Naive thymus-derived CD4-positive, alpha-beta T cell (primary cell): Measurements from ENCODE around the gene OLIG3. TPM values are rescaled to one million over a fixed set of nuclear protein-coding genes. Genes with fewer than 3 reads are reported as not detected.

Source experiments
- ATAC-seq: fragments of 150-1000 bp; cut with Tn5 transposase; 2 replicates; pipeline ENCODE4 v1.10.0; 2021; ENCODE audit warnings: mild to moderate bottlenecking, moderate library complexity
- CTCF ChIA-PET: fragments of 350-600 bp; sonication (Branson Sonifier 250); formaldehyde crosslinking; loops from one replicate; lab custom pipeline; 2021; ENCODE audit warnings: antibody characterized with exemption; lab: Charles Lee
- POLR2A ChIA-PET: fragments of 350-600 bp; sonication (Branson Sonifier 250); formaldehyde crosslinking; loops from one replicate; lab custom pipeline; 2021; ENCODE audit warnings: antibody characterized with exemption, inconsistent platforms; lab: Charles Lee
- DNase-seq, 9 donors: peaks; one replicate each; pipeline versions ENCODE4 v3.0.0 to v3.0.0-alpha.2; 2020 to 2022; ENCODE audit warnings: mixed read lengths in 1 of 9
- H3K27ac ChIP-seq: one replicate; pipeline ENCODE4 v1.7.0; 2013; ENCODE audit warnings: mild to moderate bottlenecking, low read depth, low read length, moderate library complexity
- H3K27me3 ChIP-seq, 2 donors: one replicate each; pipeline ENCODE4 v1.7.0; 2013; ENCODE audit warnings: low read length in 2 of 2, mild to moderate bottlenecking in 2 of 2, moderate library complexity in 2 of 2; ENCODE audit not compliant: control insufficient read depth in 2 of 2, insufficient read depth in 2 of 2
- H3K36me3 ChIP-seq, 3 experiments: 1 replicate in 2 of 3; 2 replicates in 1 of 3; pipeline ENCODE4 v1.7.0; 2013; ENCODE audit warnings: low read length in 3 of 3, mild to moderate bottlenecking in 3 of 3, moderate library complexity in 1 of 3; ENCODE audit not compliant: insufficient read depth in 3 of 3, control insufficient read depth in 2 of 3
- H3K4me1 ChIP-seq, 2 donors: one replicate each; pipeline ENCODE4 v1.7.0; 2013; ENCODE audit warnings: low read length in 2 of 2, mild to moderate bottlenecking in 2 of 2, moderate library complexity in 1 of 2; ENCODE audit not compliant: control insufficient read depth in 2 of 2, insufficient read depth in 2 of 2
- H3K4me3 ChIP-seq: 2 replicates; pipeline ENCODE4 v1.7.0; 2013; ENCODE audit warnings: mild to moderate bottlenecking, low read length
- H3K9me3 ChIP-seq, 3 experiments: 1 replicate in 2 of 3; 2 replicates in 1 of 3; pipeline ENCODE4 v1.7.0; 2013; ENCODE audit warnings: low read length in 3 of 3; ENCODE audit not compliant: control insufficient read depth in 2 of 3
- H3K27ac Mint-ChIP-seq, 9 donors: one replicate each; pipeline ENCODE4 v1.8.0; 2020 to 2022; ENCODE audit warnings: mixed read lengths in 9 of 9, mild to moderate bottlenecking in 8 of 9, moderate library complexity in 5 of 9, inconsistent platforms in 2 of 9
- H3K27me3 Mint-ChIP-seq, 5 donors: one replicate each; pipeline ENCODE4 v1.8.0; 2021 to 2022; ENCODE audit warnings: mixed read lengths in 5 of 5, mild to moderate bottlenecking in 1 of 5
- H3K36me3 Mint-ChIP-seq, 5 donors: one replicate each; pipeline ENCODE4 v1.8.0; 2020 to 2022; ENCODE audit warnings: mixed read lengths in 5 of 5, mild to moderate bottlenecking in 3 of 5, inconsistent platforms in 1 of 5
- H3K4me1 Mint-ChIP-seq, 7 donors: one replicate each; pipeline ENCODE4 v1.8.0; 2020 to 2022; ENCODE audit warnings: mixed read lengths in 7 of 7, mild to moderate bottlenecking in 3 of 7, inconsistent platforms in 1 of 7
- H3K4me3 Mint-ChIP-seq, 10 donors: one replicate each; pipeline ENCODE4 v1.8.0; 2020 to 2022; ENCODE audit warnings: mild to moderate bottlenecking in 10 of 10, mixed read lengths in 10 of 10, moderate library complexity in 6 of 10, inconsistent platforms in 2 of 10
- H3K9me3 Mint-ChIP-seq, 11 donors: one replicate each; pipeline ENCODE4 v1.8.0; 2020 to 2022; ENCODE audit warnings: mixed read lengths in 11 of 11, mild to moderate bottlenecking in 4 of 11, inconsistent platforms in 1 of 11, moderate library complexity in 1 of 11
- intact Hi-C, 2 donors: fragments of 100-400 bp; cut with micrococcal nuclease; formaldehyde crosslinking; loops; one replicate each; pipeline ENCODE4 v1.15.1; 2023
- polyA plus RNA-seq, 2 donors: library from polyadenylated mRNA; unstranded; fragments of 300-500 nt; fragmentation: Illumina TruSeq; gene quantifications; one replicate each; pipeline ENCODE4 v1.2.3, GENCODE V29; 2021
- total RNA-seq, 6 experiments: library from RNA in 5 of 6; stranded (reverse) in 5 of 6; gene quantifications; 1 replicate in 5 of 6; 2 replicates in 1 of 6; pipeline ENCODE4 v1.2.3 and lab custom pipeline; 2021 to 2026

The OLIG3 gene
- total and polyA plus RNA-seq, 7 experiments from 2014 or later, result not detected

DNA sequence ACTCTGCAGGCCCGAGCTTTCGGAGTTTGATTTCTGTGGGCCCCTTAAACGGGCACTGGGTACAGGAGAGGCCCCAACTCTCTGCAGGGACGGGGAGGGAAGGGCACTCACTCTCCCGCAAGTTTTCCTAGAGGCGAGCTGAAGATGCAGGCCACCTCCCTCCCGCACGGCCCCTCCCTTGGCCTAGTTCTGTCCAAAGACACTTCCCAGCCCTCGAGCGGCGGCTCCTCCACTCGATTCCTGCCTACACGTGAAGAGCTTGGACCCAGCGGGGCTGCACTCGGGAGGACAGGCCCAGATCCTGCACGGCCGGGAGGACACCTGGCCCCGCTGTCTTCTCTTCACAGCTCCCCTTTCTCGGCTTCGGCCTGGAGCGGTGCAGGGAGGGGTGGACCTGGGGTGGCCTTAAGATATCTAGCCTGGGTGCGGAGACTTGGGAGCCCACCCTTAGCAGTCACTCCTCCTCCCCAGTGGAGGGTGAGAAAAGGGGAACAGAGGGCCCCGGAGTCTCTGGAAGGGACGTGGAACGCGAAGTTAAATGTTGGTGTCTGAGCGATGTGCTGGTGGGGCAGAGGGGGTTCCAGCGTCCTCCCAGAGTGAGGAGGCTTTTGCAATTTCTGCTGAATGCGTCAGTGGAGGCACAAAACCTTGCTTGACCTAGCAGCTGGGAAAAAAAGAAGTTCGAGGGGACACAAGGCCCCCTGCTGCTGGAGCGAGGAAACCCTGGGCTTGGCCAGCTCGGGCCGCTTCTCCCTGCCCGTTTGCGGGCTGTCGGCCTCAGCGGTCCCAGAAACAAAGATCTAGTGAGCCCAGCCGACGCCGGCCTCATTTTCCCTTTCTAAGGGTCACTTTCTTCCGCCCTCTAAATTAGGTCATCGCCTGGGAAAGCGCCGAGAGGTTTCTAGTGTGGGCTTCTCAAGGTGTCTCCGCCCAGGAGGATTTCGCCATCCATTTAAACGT is 4.9 kb downstream of the OLIG3 start:
- ChIA-PET CTCF (interaction anchor here (0.7 to 2.9 kb wide), 4 partner anchors 9 to 1171 kb away, joined by 3 to 9 read pairs (median 3); no protein-coding TSS in a partner anchor), POLR2A (interaction anchor here (0.9 to 1.3 kb wide), 2 partner anchors 21 to 53 kb away, joined by 3 to 5 read pairs; no protein-coding TSS in a partner anchor)
- Mint-ChIP-seq H3K4me3 (peak overlapping the region; percentile 37 to 82 (median 64)), H3K9me3 (peaks cover 0 to 26% (median 6%) of the 10 kb centered on the region in 11 donors), H3K4me1 (peaks cover 5 to 57% (median 33%) of the 10 kb centered on the region in 7 donors), H3K27me3 (peaks cover 82 to 92% (median 88%) of the 10 kb centered on the region in 5 donors), H3K36me3 (peaks cover 0 to 17% (median 3%) of the 10 kb centered on the region in 5 donors), H3K27ac (peak overlapping the region in 1 of 9 donors; percentile 9)
- no peak for ATAC-seq
- peaks cover 57 to 60% of the 10 kb centered on the region in 2 donors for H3K27me3 ChIP-seq
- intact Hi-C loops, result loop anchor here (1.0 to 10.0 kb wide), 4 partner anchors 10 to 215 kb away; no protein-coding TSS in a partner anchor
- H3K9me3 ChIP-seq, result no peaks in the 10 kb centered on the region
- H3K4me1 ChIP-seq, result peaks cover 21 to 39% of the 10 kb centered on the region in 2 donors
- H3K27ac ChIP-seq, result no peak overlapping the region
- no peak for DNase-seq
- H3K4me3 ChIP-seq, result peak overlapping the region; percentile 46
- no peaks in the 10 kb centered on the region for H3K36me3 ChIP-seq

DNA sequence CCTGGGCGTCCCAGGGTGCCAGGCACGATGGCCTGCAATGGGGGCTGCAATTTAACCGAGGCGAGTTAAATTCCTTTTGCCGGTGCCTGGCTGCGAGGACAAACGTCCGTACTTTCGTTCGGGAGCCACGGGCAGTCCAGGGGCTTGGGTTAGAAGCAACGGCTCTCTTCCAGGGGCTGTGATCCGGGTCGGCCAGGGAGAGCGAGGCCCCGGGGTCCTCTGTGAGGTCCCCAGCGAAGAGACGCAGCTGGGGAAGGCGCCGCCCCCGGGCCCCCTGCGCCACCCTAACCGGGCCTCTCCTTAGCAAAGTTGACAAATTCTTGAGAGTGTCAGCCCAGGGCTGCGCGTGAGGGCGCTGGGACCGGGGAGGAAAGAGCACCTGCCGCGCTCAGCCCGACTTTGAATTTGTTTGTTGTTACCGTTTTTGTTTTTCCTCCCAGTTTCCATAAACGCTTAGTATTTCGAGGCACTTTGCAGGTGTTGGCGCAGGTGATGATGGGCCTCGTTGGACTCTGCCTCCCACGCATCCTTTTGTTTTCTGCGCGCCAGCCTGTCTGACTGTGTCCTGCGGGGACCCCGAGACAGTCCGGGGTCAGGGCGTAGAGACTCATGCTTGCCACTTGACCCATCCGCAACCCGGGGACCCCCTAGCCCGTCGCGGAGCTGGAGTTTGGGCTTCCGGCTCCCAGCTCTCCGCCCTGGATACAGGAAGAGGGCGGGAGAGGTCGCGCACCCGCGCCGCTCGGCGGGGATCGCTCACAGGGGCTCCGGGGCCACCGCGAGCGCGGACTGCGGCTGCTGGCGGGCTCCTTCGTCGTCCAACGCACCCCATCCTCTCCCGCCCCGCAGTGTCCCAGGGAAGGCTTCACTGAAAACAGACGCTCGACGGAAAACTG is 5.8 kb downstream of the OLIG3 start:
- no peak overlapping the region for H3K27ac ChIP-seq
- Mint-ChIP-seq H3K27ac (peak overlapping the region in 1 of 9 donors; percentile 14), H3K9me3 (peaks cover 0 to 29% (median 6%) of the 10 kb centered on the region in 11 donors), H3K27me3 (peaks cover 82 to 92% (median 90%) of the 10 kb centered on the region in 5 donors), H3K4me1 (peaks cover 5 to 48% (median 25%) of the 10 kb centered on the region in 7 donors), H3K36me3 (peaks cover 0 to 17% (median 3%) of the 10 kb centered on the region in 5 donors), H3K4me3 (peak overlapping the region; percentile 54 to 82 (median 73))
- ATAC-seq (peak; percentile 69), DNase-seq (peak in 3 of 9 donors; percentile 22 to 30 (median 26))
- H3K36me3 ChIP-seq, result no peaks in the 10 kb centered on the region
- intact Hi-C loops, result loop anchor here in 1 of 2 donors (1.0 to 2.0 kb wide), 3 partner anchors 8 to 84 kb away; no protein-coding TSS in a partner anchor
- H3K4me3 ChIP-seq, result peak overlapping the region; percentile 46
- no peaks in the 10 kb centered on the region for H3K9me3 ChIP-seq
- CTCF ChIA-PET, result interaction anchor here (0.7 to 2.9 kb wide), 3 partner anchors 46 to 1172 kb away, joined by 3 to 9 read pairs (median 3); no protein-coding TSS in a partner anchor
- POLR2A ChIA-PET, result interaction anchor here (0.6 to 1.3 kb wide), 3 partner anchors 21 to 100 kb away, joined by 3 to 5 read pairs (median 3); no protein-coding TSS in a partner anchor
- peaks cover 12 to 30% of the 10 kb centered on the region in 2 donors for H3K4me1 ChIP-seq
- H3K27me3 ChIP-seq, result peaks cover 51 to 52% of the 10 kb centered on the region in 2 donors

DNA sequence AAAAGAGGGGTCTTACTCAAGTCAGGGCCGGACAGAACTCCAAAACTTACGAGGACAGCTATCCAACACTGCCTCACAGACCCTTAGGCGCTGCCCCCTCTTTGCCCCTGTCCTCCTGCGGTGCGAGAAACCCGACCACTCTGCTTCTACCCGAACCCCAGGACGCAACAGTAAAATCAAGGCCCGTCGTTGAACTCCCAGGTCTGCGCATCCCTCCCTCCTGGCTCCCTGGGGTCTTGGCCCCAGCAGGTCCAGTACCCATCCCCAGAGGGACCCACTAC is 6.4 kb downstream of the OLIG3 start:
- Histone ChIP-seq H3K36me3 (no peaks in the 10 kb centered on the region), H3K27me3 (peaks cover 48 to 51% of the 10 kb centered on the region in 2 donors), H3K4me3 (peak overlapping the region; percentile 46), H3K9me3 (no peaks in the 10 kb centered on the region), H3K4me1 (peaks cover 11 to 24% of the 10 kb centered on the region in 2 donors), H3K27ac (no peak overlapping the region)
- Mint-ChIP-seq H3K27ac (no peak overlapping the region), H3K27me3 (peaks cover 79 to 89% (median 85%) of the 10 kb centered on the region in 5 donors), H3K4me1 (peaks cover 4 to 42% (median 22%) of the 10 kb centered on the region in 7 donors), H3K36me3 (peaks cover 0 to 15% (median 3%) of the 10 kb centered on the region in 5 donors), H3K9me3 (peaks cover 0 to 30% (median 6%) of the 10 kb centered on the region in 11 donors), H3K4me3 (peak overlapping the region in 5 of 10 donors; percentile 24 to 78 (median 75))
- ATAC-seq (no peak), DNase-seq (no peak)
- intact Hi-C loops, result loop anchor here in 1 of 2 donors (1.0 to 2.0 kb wide), 3 partner anchors 8 to 85 kb away; no protein-coding TSS in a partner anchor
- POLR2A ChIA-PET, result no interaction called here
- CTCF ChIA-PET, result interaction anchor here (2.9 kb wide), 1 partner anchor 102 kb away, joined by 9 read pairs; no protein-coding TSS in a partner anchor

DNA sequence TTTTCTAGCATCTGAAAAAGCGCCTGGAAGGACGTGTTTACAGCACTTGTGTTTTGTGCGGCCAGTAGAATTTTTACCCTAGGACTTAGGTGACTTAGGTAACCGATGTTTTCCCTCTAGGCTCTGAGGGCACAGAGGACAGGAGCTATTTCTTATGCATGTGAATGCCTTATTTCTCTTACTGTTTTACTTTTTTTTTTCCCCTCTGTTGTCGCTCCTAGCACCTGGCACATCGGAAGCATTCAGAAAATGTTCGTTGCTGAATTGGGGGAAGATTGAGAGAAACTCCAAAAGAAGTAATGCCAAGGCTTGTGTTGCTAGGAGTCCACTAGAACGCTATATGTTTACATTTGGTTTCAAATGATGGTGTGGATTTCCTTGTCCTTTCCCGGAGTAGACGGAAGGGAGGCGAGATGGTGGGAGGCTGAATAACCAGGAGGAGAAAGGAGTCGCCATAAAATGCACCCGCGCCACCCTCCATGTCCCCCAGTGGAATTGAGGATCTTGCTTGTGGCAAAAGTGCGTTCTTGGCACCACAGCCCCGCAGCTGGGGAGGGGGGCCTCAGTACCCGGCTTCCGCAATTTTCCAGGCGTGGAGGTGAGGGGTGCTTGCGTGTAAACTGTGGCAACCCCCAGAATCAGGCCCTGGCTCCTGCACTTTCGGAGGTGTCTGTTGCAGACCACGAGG is 6.9 kb downstream of the OLIG3 start:
- ChIA-PET POLR2A (interaction anchor here (1.9 kb wide), 1 partner anchor 8 kb away, joined by 6 read pairs; no protein-coding TSS in a partner anchor), CTCF (interaction anchor here (2.9 kb wide), 1 partner anchor 102 kb away, joined by 9 read pairs; no protein-coding TSS in a partner anchor)
- Histone ChIP-seq H3K4me1 (peaks cover 11 to 22% of the 10 kb centered on the region in 2 donors), H3K27ac (no peak overlapping the region), H3K27me3 (peaks cover 43 to 51% of the 10 kb centered on the region in 2 donors), H3K36me3 (no peaks in the 10 kb centered on the region), H3K9me3 (no peaks in the 10 kb centered on the region), H3K4me3 (no peak overlapping the region)
- Mint-ChIP-seq H3K27me3 (peaks cover 75 to 88% (median 83%) of the 10 kb centered on the region in 5 donors), H3K9me3 (peaks cover 0 to 26% (median 5%) of the 10 kb centered on the region in 11 donors), H3K27ac (peak overlapping the region in 1 of 9 donors; percentile 47), H3K4me3 (peak overlapping the region in 9 of 10 donors; percentile 4 to 78 (median 63)), H3K36me3 (peaks cover 0 to 11% (median 3%) of the 10 kb centered on the region in 5 donors), H3K4me1 (peaks cover 0 to 37% (median 17%) of the 10 kb centered on the region in 7 donors)
- intact Hi-C loops, result no loop called here
- ATAC-seq (no peak), DNase-seq (no peak)

DNA sequence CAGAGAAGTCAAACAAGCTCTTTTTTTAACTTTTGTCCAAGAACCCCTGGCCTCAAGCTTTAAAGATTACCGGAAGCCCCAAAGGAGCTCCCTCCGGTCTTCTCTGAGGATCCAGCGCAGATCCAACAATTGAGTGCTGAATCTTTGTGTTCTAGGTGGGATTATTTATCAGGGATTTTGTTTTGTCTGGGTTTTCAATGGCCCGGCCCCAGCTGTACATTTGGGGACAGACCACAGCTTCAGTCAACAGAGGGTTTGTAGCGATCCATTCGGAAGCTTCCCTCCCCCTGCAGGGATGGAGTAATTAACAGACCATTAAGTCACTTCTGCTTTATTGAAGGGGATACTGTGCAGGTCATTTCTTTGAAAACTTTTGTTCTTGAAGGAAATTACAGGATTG is 7.8 kb downstream of the OLIG3 start:
- peaks cover 72 to 84% (median 81%) of the 10 kb centered on the region in 5 donors for H3K27me3 Mint-ChIP-seq
- intact Hi-C loops, result no loop called here
- H3K4me1 ChIP-seq, result peaks cover 11 to 22% of the 10 kb centered on the region in 2 donors
- no peak overlapping the region for H3K27ac ChIP-seq
- H3K27me3 ChIP-seq, result peaks cover 36 to 49% of the 10 kb centered on the region in 2 donors
- peaks cover 0 to 31% (median 15%) of the 10 kb centered on the region in 7 donors for H3K4me1 Mint-ChIP-seq
- ATAC-seq (no peak), DNase-seq (no peak)
- peaks cover 0 to 8% (median 3%) of the 10 kb centered on the region in 5 donors for H3K36me3 Mint-ChIP-seq
- H3K9me3 Mint-ChIP-seq, result peaks cover 0 to 17% (median 3%) of the 10 kb centered on the region in 11 donors
- no peak overlapping the region for H3K27ac Mint-ChIP-seq
- no peaks in the 10 kb centered on the region for H3K36me3 ChIP-seq
- H3K4me3 Mint-ChIP-seq, result no peak overlapping the region
- no peaks in the 10 kb centered on the region for H3K9me3 ChIP-seq
- H3K4me3 ChIP-seq, result no peak overlapping the region
- ChIA-PET CTCF (interaction anchor here (1.3 kb wide), 1 partner anchor 11 kb away, joined by 3 read pairs; no protein-coding TSS in a partner anchor), POLR2A (interaction anchor here (1.9 kb wide), 1 partner anchor 8 kb away, joined by 6 read pairs; no protein-coding TSS in a partner anchor)
